ENCODE results near the gene RNF20. TPM values are rescaled to one million over a fixed set of nuclear protein-coding genes. Genes with fewer than 3 reads are reported as not detected.
"Not testable (repeated sequence)": the region's sequence is repeated elsewhere in the genome, so short reads cannot be mapped to it uniquely, and the experiment has no call there.

RNF20 gene
- total and polyA plus RNA-seq, 2 of the 13 experiments (the other 11 are each of a cell fraction or from before 2014, with no cell fraction given): 12.7 to 37.6 TPM

- TF ChIP-seq ZNF362 (CRISPR knock-in tag; IDR thresholded peaks at IDR 0.05; ENCODE audit: borderline replicate concordance): no peak
- TF ChIP-seq AKAP8 (CRISPR knock-in tag; IDR thresholded peaks at IDR 0.05): no peak
- TF ChIP-seq IRF9 (CRISPR knock-in tag; IDR thresholded peaks at IDR 0.05; ENCODE audit: borderline replicate concordance): no peak
- no peak for TF ChIP-seq REL (CRISPR knock-in tag; conservative IDR thresholded peaks at IDR 0.05)
Observed at GRCh38 chr9:101516655-101517054, 17.0 kb upstream of the RNF20 start (continued).

GRCh38 chr9:101518489-101518888 is 15.2 kb upstream of the RNF20 start:
- H3K4me3 ChIP-seq (replicated peaks in 1 of 3; ENCODE audit: insufficient read depth in 1 of 3, low read depth in 2 of 3, low read length in 3 of 3); H3K9ac ChIP-seq (ENCODE audit: insufficient read depth, low read depth, low read length); H4K20me1 ChIP-seq (ENCODE audit: insufficient read depth, low read length); intact Hi-C loops (cut with micrococcal nuclease; ENCODE audit: unreplicated experiment); H3K9me3 ChIP-seq (ENCODE audit: low read length); H3K4me1 ChIP-seq (ENCODE audit: insufficient read depth, low read length); DNase-seq (ENCODE audit: low spot score); H3K27ac ChIP-seq (ENCODE audit: extremely low read length, insufficient read depth, low read length); H3K27me3 ChIP-seq (ENCODE audit: control insufficient read depth in 1 of 2, insufficient read depth in 2 of 2, low read length in 2 of 2); BruUV-seq (replicated peaks); FAIRE-seq; H3K36me3 ChIP-seq (replicated peaks in 1 of 2; ENCODE audit: control insufficient read depth in 1 of 2, insufficient read depth in 2 of 2, low read length in 2 of 2); in situ Hi-C loops (cut with HindIII; ENCODE audit: extremely low pct_ligation_motif_present, low pct_unique_long_range_greater_than_20kb); H3K79me2 ChIP-seq (ENCODE audit: insufficient read depth, low read length); CTCF ChIA-PET (ENCODE audit: low intra/inter-chr PET ratio, low total read pairs); H2AFZ ChIP-seq (ENCODE audit: low read length); H3K4me2 ChIP-seq (ENCODE audit: low read depth, low read length); ATAC-seq; POLR2A ChIA-PET: not testable (repeated sequence)
- WGBS (ENCODE audit: low lambda C conversion rate): 58% methylated on average over 3 of the region's 3 CpGs

Measured in HepG2 (cell line).